Measurements from ENCODE around the gene EBF3. TPM values are rescaled to one million over a fixed set of nuclear protein-coding genes. Genes with fewer than 3 reads are reported as not detected.

Gene EBF3
- total RNA-seq, 4 donors from 2014 or later: 2.5 to 4.9 (median 4.6) TPM

DNA sequence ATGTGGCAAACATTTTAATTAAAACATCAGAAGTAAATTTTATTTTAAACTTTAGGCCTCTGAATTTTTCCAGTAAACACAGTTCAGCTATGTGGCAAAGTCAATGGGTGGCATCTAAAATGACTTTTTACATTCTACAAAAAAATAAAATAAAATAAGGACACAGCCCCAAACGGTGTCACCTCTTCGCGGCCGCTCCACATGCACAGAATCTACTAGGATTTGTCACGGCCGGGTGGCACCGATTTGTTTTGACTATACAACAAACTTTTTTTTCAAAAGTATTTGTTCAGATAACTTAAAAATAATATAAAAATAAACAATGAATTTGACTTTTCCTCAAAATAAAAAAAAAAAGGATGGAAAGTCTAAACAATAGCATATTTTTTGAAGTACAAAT, 127.8 kb downstream of the EBF3 start:
- Histone ChIP-seq H3K4me1 (no peaks in the 10 kb centered on the region), H3K27ac (no peak overlapping the region), H3K4me3 (no peak overlapping the region), H3K36me3 (peaks cover 0 to 25% of the 10 kb centered on the region in 2 donors), H3K9me3 (no peaks in the 10 kb centered on the region), H3K27me3 (no peaks in the 10 kb centered on the region)
- no peak for ATAC-seq
- 83 to 91% methylated on average over 7 of the region's 7 CpGs for WGBS, 2 donors (ENCODE audit: low coverage in 1 of 2)
- TF ChIP-seq POLR2AphosphoS5 (IDR thresholded peaks at IDR 0.05) (no peak), EP300 (IDR thresholded peaks at IDR 0.05) (no peak)
- TF ChIP-seq, protein P1, sequence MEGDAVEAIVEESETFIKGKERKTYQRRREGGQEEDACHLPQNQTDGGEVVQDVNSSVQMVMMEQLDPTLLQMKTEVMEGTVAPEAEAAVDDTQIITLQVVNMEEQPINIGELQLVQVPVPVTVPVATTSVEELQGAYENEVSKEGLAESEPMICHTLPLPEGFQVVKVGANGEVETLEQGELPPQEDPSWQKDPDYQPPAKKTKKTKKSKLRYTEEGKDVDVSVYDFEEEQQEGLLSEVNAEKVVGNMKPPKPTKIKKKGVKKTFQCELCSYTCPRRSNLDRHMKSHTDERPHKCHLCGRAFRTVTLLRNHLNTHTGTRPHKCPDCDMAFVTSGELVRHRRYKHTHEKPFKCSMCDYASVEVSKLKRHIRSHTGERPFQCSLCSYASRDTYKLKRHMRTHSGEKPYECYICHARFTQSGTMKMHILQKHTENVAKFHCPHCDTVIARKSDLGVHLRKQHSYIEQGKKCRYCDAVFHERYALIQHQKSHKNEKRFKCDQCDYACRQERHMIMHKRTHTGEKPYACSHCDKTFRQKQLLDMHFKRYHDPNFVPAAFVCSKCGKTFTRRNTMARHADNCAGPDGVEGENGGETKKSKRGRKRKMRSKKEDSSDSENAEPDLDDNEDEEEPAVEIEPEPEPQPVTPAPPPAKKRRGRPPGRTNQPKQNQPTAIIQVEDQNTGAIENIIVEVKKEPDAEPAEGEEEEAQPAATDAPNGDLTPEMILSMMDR (IDR thresholded peaks at IDR 0.05): no peak

- no peak for ATAC-seq
- H3K27me3 ChIP-seq: no peaks in the 10 kb centered on the region
- 64 to 70% methylated on average over 11 to 13 of the region's 15 CpGs for WGBS, 2 donors (ENCODE audit: low coverage in 1 of 2)
Measured at GRCh38 chr10:129833994-129834739, 129.9 kb downstream of the EBF3 start.

GRCh38 chr10:129833468-129833950, 130.6 kb downstream of the EBF3 start:
- H3K27me3 ChIP-seq: no peaks in the 10 kb centered on the region
- H3K4me1 ChIP-seq: no peaks in the 10 kb centered on the region
- H3K27ac ChIP-seq: no peak overlapping the region
- ATAC-seq: no peak
- TF ChIP-seq, protein P1 (IDR thresholded peaks at IDR 0.05): no peak
- TF ChIP-seq POLR2AphosphoS5 (IDR thresholded peaks at IDR 0.05): no peak
- TF ChIP-seq POLR2A (IDR thresholded peaks at IDR 0.05): no peak
- TF ChIP-seq EP300 (IDR thresholded peaks at IDR 0.05): no peak
- H3K4me3 ChIP-seq: no peak overlapping the region
- H3K36me3 ChIP-seq: peaks cover 0 to 7% of the 10 kb centered on the region in 2 donors
- WGBS, 2 donors (ENCODE audit: low coverage in 1 of 2): 87 to 88% methylated on average over 5 to 12 of the region's 12 CpGs
- H3K9me3 ChIP-seq: no peaks in the 10 kb centered on the region

More at GRCh38 chr10:129833994-129834739, 129.9 kb downstream of the EBF3 start:
- Histone ChIP-seq H3K4me1 (no peaks in the 10 kb centered on the region), H3K4me3 (no peak overlapping the region), H3K27ac (no peak overlapping the region), H3K36me3 (peaks cover 0 to 13% of the 10 kb centered on the region in 2 donors), H3K9me3 (no peaks in the 10 kb centered on the region)
- TF ChIP-seq, protein P1 (IDR thresholded peaks at IDR 0.05): no peak
- no peak for TF ChIP-seq POLR2AphosphoS5 (IDR thresholded peaks at IDR 0.05)
- TF ChIP-seq EP300 (IDR thresholded peaks at IDR 0.05): no peak
- no peak for TF ChIP-seq POLR2A (IDR thresholded peaks at IDR 0.05)

DNA sequence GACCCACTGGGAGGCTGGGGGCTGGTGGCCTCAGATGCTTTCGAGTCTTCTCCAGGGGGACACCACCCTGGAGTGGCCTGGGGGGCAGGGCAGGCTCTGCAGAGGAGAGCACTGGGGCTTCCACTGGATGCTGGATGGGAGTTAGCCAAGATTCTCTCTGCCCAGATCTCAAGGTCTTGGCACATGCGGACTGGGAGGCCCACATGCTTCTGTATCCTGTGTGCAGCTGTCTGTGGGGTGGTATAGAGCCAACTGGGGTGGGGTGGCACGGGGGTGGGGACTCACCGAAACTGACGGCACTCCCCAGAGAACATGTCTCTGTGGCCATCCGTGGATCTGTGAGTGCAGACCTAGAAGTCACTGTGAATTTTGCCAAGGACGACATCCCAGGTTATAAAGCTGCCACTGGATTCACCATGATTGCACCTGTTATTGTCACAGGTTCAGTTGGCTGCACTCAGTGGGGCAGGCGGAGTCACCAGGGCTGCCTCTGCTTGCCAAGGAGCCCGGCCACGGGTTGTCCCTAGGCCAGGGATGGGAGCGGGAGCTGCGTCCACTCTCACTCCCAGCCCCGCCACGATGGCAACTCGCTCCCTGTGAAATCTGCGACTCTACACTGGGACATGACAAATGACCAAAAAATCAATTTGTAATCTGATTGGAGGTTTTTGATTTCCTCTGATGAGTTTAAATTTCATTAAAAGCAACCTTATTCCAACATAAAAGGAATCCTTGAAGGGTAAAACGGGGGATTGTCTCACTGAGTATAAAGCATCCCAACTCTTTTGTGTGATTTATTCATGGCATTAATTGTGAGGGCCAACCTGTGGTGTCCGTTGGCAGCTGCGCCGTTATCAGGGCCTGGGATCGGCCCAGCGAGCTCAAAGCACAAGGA, 131.3 kb downstream of the EBF3 start:
- H3K27ac ChIP-seq: no peak overlapping the region
- H3K9me3 ChIP-seq: no peaks in the 10 kb centered on the region
- no peaks in the 10 kb centered on the region for H3K36me3 ChIP-seq
- H3K27me3 ChIP-seq: no peaks in the 10 kb centered on the region
- no peak for ATAC-seq
- H3K4me1 ChIP-seq: no peaks in the 10 kb centered on the region
- TF ChIP-seq, protein P1 (IDR thresholded peaks at IDR 0.05): no peak
- no peak for TF ChIP-seq POLR2AphosphoS5 (IDR thresholded peaks at IDR 0.05)
- no peak for TF ChIP-seq EP300 (IDR thresholded peaks at IDR 0.05)
- no peak for TF ChIP-seq POLR2A (IDR thresholded peaks at IDR 0.05)
- H3K4me3 ChIP-seq: no peak overlapping the region
- WGBS, 2 donors (ENCODE audit: low coverage in 1 of 2): 53 to 97% methylated on average over 5 to 6 of the region's 22 CpGs
